GM18526 (cell line): ENCODE results near the gene MYH9.

ENCODE experiments used
- POLR2A ChIP-seq: IDR thresholded peaks from 3 replicates; pipeline ENCODE4 v1.6.1; 2011; ENCODE audit not compliant: insufficient read length; ENCODE audit errors: extremely low read depth

The MYH9 gene

GRCh38 chr22:36236388-36237319 lies 151.1 kb downstream of the MYH9 start:
- no peak for TF ChIP-seq POLR2A

- TF ChIP-seq POLR2A: no peak
These were observed 152.2 kb downstream of the MYH9 start for GRCh38 chr22:36235585-36235984.

- TF ChIP-seq POLR2A: no peak
These were observed 152.8 kb downstream of the MYH9 start for GRCh38 chr22:36234919-36235318.

- no peak for TF ChIP-seq POLR2A
These were observed 153.6 kb downstream of the MYH9 start for GRCh38 chr22:36234213-36234612.

- TF ChIP-seq POLR2A: no peak
These were observed 154.0 kb downstream of the MYH9 start for GRCh38 chr22:36233796-36234195.

- TF ChIP-seq POLR2A: no peak
These were observed 154.9 kb downstream of the MYH9 start for GRCh38 chr22:36232715-36233401.
